Measurements from ENCODE around the gene AMHR2.

Gene AMHR2

DNA sequence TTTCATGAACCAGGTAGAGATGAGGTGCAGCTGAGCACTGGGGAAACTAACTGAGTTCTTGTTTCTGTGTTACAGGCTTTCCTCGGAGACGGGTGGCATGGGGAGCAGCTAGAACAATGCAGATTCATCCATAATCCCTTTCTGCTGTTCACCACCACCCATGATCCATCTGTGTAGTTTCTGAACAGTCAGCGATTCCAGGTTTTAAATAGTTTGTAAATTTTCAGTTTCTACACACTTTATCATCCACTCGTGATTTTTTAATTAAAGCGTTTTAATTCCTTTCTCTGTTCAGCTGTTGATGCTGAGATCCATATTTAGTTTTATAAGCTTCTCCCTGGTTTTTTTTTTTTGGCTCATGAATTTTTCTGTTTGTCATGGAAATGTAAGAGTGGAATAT, 55.7 kb downstream of the AMHR2 start:
- ATAC-seq (ENCODE audit: low read depth) (no peak), DNase-seq (ENCODE audit: low spot score) (no peak)
- peaks cover 7% of the 10 kb centered on the region for H3K4me1 ChIP-seq (ENCODE audit: insufficient read depth, poor library complexity, severe bottlenecking)
- H3K27ac ChIP-seq (ENCODE audit: poor library complexity, severe bottlenecking) = peak overlapping the region; percentile 11
- no peak overlapping the region for H3K4me3 ChIP-seq (ENCODE audit: severe bottlenecking)
- H3K36me3 ChIP-seq (ENCODE audit: low read depth) = peaks cover 96% of the 10 kb centered on the region
- TF ChIP-seq CTCF (IDR thresholded peaks at IDR 0.05; ENCODE audit: poor library complexity, severe bottlenecking) = no peak
- no peaks in the 10 kb centered on the region for H3K27me3 ChIP-seq (ENCODE audit: insufficient read depth, poor library complexity, severe bottlenecking)
- no peaks in the 10 kb centered on the region for H3K9me3 ChIP-seq (ENCODE audit: severe bottlenecking)

- no peak for TF ChIP-seq CTCF (IDR thresholded peaks at IDR 0.05; ENCODE audit: poor library complexity, severe bottlenecking)
- Histone ChIP-seq H3K36me3 (ENCODE audit: low read depth) (peaks cover 96% of the 10 kb centered on the region), H3K4me3 (ENCODE audit: severe bottlenecking) (no peak overlapping the region), H3K9me3 (ENCODE audit: severe bottlenecking) (no peaks in the 10 kb centered on the region), H3K27ac (ENCODE audit: poor library complexity, severe bottlenecking) (peak overlapping the region; percentile 26), H3K27me3 (ENCODE audit: insufficient read depth, poor library complexity, severe bottlenecking) (no peaks in the 10 kb centered on the region), H3K4me1 (ENCODE audit: insufficient read depth, poor library complexity, severe bottlenecking) (peaks cover 7% of the 10 kb centered on the region)
- no peak for DNase-seq (ENCODE audit: low spot score)
- peak; percentile 9; the same call in 1 of the 3 replicates for ATAC-seq (ENCODE audit: low read depth)
These were observed 57.1 kb downstream of the AMHR2 start for GRCh38 chr12:53480491-53481442.

Data from RWPE2 (cell line).